ENCODE data around the gene CISD2. TPM values are rescaled to one million over a fixed set of nuclear protein-coding genes. Genes with fewer than 3 reads are reported as not detected.

CISD2 gene
- total and polyA plus RNA-seq, 2 experiments from 2014 or later: 34.1 to 102 TPM

DNA sequence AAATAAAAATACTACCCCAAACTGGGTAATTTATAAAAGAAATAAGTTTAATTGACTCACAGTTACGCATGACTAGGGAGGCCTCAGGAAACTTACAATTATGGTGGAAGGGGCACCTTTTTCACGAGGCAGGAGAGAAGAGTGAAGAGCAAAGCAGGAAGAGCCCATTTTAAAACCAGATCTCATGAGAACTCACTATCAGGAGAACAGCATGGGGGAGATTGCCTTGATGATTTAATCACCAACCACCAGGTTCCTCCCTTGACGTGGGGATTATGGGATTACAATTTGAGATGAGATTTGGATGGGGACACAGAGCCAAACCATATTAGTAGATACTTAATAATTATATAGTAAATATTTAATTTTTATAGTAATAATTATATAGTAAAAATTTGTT, 10.1 kb downstream of the CISD2 start:
- no peak overlapping the region for H3K27ac ChIP-seq (ENCODE audit: low read depth)
- Mint-ChIP-seq H3K4me3 (no peak overlapping the region), H3K27me3 (ENCODE audit: insufficient read depth, low read depth, poor library complexity) (peaks cover 4% of the 10 kb centered on the region), H3K4me1 (peaks cover 11% of the 10 kb centered on the region; the same call in 2 of the 3 replicates), H3K36me3 (ENCODE audit: low read depth) (peaks cover 55% of the 10 kb centered on the region), H3K27ac (no peak overlapping the region), H3K9me3 (peaks cover 38% of the 10 kb centered on the region)
- H3K4me2 ChIP-seq: no peak overlapping the region
- ATAC-seq (no peak), DNase-seq (ENCODE audit: low spot score) (no peak)
- no peak for TF ChIP-seq CREB1 (CRISPR knock-in tag; IDR thresholded peaks at IDR 0.05; ENCODE audit: low read depth)
- no peak for TF ChIP-seq NANOG (IDR thresholded peaks at IDR 0.05; ENCODE audit: borderline replicate concordance)
- no peak for TF ChIP-seq ZNF462 (CRISPR knock-in tag; IDR thresholded peaks at IDR 0.05)
- TF ChIP-seq, protein P1, sequence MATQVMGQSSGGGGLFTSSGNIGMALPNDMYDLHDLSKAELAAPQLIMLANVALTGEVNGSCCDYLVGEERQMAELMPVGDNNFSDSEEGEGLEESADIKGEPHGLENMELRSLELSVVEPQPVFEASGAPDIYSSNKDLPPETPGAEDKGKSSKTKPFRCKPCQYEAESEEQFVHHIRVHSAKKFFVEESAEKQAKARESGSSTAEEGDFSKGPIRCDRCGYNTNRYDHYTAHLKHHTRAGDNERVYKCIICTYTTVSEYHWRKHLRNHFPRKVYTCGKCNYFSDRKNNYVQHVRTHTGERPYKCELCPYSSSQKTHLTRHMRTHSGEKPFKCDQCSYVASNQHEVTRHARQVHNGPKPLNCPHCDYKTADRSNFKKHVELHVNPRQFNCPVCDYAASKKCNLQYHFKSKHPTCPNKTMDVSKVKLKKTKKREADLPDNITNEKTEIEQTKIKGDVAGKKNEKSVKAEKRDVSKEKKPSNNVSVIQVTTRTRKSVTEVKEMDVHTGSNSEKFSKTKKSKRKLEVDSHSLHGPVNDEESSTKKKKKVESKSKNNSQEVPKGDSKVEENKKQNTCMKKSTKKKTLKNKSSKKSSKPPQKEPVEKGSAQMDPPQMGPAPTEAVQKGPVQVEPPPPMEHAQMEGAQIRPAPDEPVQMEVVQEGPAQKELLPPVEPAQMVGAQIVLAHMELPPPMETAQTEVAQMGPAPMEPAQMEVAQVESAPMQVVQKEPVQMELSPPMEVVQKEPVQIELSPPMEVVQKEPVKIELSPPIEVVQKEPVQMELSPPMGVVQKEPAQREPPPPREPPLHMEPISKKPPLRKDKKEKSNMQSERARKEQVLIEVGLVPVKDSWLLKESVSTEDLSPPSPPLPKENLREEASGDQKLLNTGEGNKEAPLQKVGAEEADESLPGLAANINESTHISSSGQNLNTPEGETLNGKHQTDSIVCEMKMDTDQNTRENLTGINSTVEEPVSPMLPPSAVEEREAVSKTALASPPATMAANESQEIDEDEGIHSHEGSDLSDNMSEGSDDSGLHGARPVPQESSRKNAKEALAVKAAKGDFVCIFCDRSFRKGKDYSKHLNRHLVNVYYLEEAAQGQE (IDR thresholded peaks at IDR 0.05; ENCODE audit: unreplicated experiment): no peak
- TF ChIP-seq EZH2 (IDR thresholded peaks at IDR 0.05; ENCODE audit: low read depth, unreplicated experiment): no peak
- TF ChIP-seq POLR2AphosphoS5 (IDR thresholded peaks at IDR 0.05; ENCODE audit: low read depth): no peak
- no peak for TF ChIP-seq ZNF114 (CRISPR knock-in tag; IDR thresholded peaks at IDR 0.05)
- TF ChIP-seq, protein P2, sequence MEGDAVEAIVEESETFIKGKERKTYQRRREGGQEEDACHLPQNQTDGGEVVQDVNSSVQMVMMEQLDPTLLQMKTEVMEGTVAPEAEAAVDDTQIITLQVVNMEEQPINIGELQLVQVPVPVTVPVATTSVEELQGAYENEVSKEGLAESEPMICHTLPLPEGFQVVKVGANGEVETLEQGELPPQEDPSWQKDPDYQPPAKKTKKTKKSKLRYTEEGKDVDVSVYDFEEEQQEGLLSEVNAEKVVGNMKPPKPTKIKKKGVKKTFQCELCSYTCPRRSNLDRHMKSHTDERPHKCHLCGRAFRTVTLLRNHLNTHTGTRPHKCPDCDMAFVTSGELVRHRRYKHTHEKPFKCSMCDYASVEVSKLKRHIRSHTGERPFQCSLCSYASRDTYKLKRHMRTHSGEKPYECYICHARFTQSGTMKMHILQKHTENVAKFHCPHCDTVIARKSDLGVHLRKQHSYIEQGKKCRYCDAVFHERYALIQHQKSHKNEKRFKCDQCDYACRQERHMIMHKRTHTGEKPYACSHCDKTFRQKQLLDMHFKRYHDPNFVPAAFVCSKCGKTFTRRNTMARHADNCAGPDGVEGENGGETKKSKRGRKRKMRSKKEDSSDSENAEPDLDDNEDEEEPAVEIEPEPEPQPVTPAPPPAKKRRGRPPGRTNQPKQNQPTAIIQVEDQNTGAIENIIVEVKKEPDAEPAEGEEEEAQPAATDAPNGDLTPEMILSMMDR (conservative IDR thresholded peaks at IDR 0.05; ENCODE audit: low read depth in 2 of 2): no peak
- TF ChIP-seq ETS1 (IDR thresholded peaks at IDR 0.05): no peak
- TF ChIP-seq JUNB (IDR thresholded peaks at IDR 0.05; ENCODE audit: unreplicated experiment): no peak
- TF ChIP-seq EZH2phosphoT487 (IDR thresholded peaks at IDR 0.05; ENCODE audit: unreplicated experiment): no peak
- TF ChIP-seq STAT1 (IDR thresholded peaks at IDR 0.05; ENCODE audit: unreplicated experiment): no peak
- no peak for TF ChIP-seq ZNF331 (CRISPR knock-in tag; IDR thresholded peaks at IDR 0.05; ENCODE audit: low read depth)
- no peaks in the 10 kb centered on the region for H3K27me3 ChIP-seq (ENCODE audit: insufficient read depth)
- H3K4me1 ChIP-seq (ENCODE audit: insufficient read depth): peaks cover 13% of the 10 kb centered on the region
- no peak overlapping the region for H3K4me3 ChIP-seq
- H3K79me2 ChIP-seq (replicated peaks; ENCODE audit: insufficient read depth): peaks cover 90% of the 10 kb centered on the region
- peaks cover 7% of the 10 kb centered on the region; the same call in 1 of the 2 replicates for H4K20me1 ChIP-seq (replicated peaks; ENCODE audit: insufficient read depth)
- H3F3A ChIP-seq (replicated peaks; ENCODE audit: low read depth): no peaks in the 10 kb centered on the region
- peaks cover 22% of the 10 kb centered on the region for H3K36me3 ChIP-seq (ENCODE audit: insufficient read depth)
- H3K9me2 ChIP-seq (ENCODE audit: insufficient read depth): no peaks in the 10 kb centered on the region
- no peak overlapping the region for H2AFZ ChIP-seq
